CD4-positive, alpha-beta memory T cell (primary cell): ENCODE measurements around the gene SERTAD4. TPM values are rescaled to one million over a fixed set of nuclear protein-coding genes. Genes with fewer than 3 reads are reported as not detected.

Source experiments
- CTCF ChIA-PET: fragments of 350-600 bp; sonication (Branson Sonifier 250); formaldehyde crosslinking; loops from one replicate; lab custom pipeline; 2021; ENCODE audit warnings: inconsistent platforms; ENCODE audit not compliant: partially characterized antibody; lab: Charles Lee
- POLR2A ChIA-PET: fragments of 350-600 bp; sonication (Branson Sonifier 250); formaldehyde crosslinking; loops from one replicate; lab custom pipeline; 2021; ENCODE audit not compliant: partially characterized antibody; lab: Charles Lee
- DNase-seq, 5 donors: peaks; one replicate each; pipeline versions ENCODE4 v3.0.0 to v3.0.0-alpha.2; 2020 to 2022; ENCODE audit warnings: mixed read lengths in 1 of 5
- H3K27ac ChIP-seq: one replicate; pipeline ENCODE4 v1.7.0; 2013; ENCODE audit warnings: low read depth, low read length
- H3K27me3 ChIP-seq: 2 replicates; pipeline ENCODE4 v1.7.0; 2013; ENCODE audit warnings: mild to moderate bottlenecking, low read length, moderate library complexity; ENCODE audit not compliant: insufficient read depth
- H3K36me3 ChIP-seq: 2 replicates; pipeline ENCODE4 v1.7.0; 2013; ENCODE audit warnings: mild to moderate bottlenecking, low read length, moderate library complexity; ENCODE audit not compliant: insufficient read depth
- H3K4me1 ChIP-seq: 2 replicates; pipeline ENCODE4 v1.7.0; 2013; ENCODE audit warnings: mild to moderate bottlenecking, low read length, moderate library complexity; ENCODE audit not compliant: insufficient read depth
- H3K4me3 ChIP-seq, 2 donors: one replicate each; pipeline ENCODE4 v1.7.0; 2013; ENCODE audit warnings: low read length in 2 of 2, mild to moderate bottlenecking in 1 of 2
- H3K9me3 ChIP-seq, 2 donors: one replicate each; pipeline ENCODE4 v1.7.0; 2013; ENCODE audit warnings: low read length in 2 of 2, control low read depth in 1 of 2; ENCODE audit not compliant: control insufficient read depth in 1 of 2
- H3K27ac Mint-ChIP-seq, 7 donors: one replicate each; pipeline ENCODE4 v1.8.0; 2020 to 2021; ENCODE audit warnings: mixed read lengths in 7 of 7, mild to moderate bottlenecking in 6 of 7, inconsistent platforms in 3 of 7, moderate library complexity in 3 of 7
- H3K27me3 Mint-ChIP-seq, 2 donors: one replicate each; pipeline ENCODE4 v1.8.0; 2020 to 2021; ENCODE audit warnings: mixed read lengths in 2 of 2
- H3K36me3 Mint-ChIP-seq, 2 donors: one replicate each; pipeline ENCODE4 v1.8.0; 2020 to 2021; ENCODE audit warnings: mixed read lengths in 2 of 2, inconsistent platforms in 1 of 2, mild to moderate bottlenecking in 1 of 2
- H3K4me1 Mint-ChIP-seq, 4 donors: one replicate each; pipeline ENCODE4 v1.8.0; 2020 to 2021; ENCODE audit warnings: mixed read lengths in 4 of 4, mild to moderate bottlenecking in 1 of 4
- H3K4me3 Mint-ChIP-seq, 8 donors: one replicate each; pipeline ENCODE4 v1.8.0; 2020 to 2021; ENCODE audit warnings: mixed read lengths in 8 of 8, mild to moderate bottlenecking in 7 of 8, moderate library complexity in 6 of 8, inconsistent platforms in 3 of 8
- H3K9me3 Mint-ChIP-seq, 8 donors: one replicate each; pipeline ENCODE4 v1.8.0; 2020 to 2021; ENCODE audit warnings: mixed read lengths in 8 of 8, mild to moderate bottlenecking in 5 of 8, inconsistent platforms in 3 of 8, moderate library complexity in 1 of 8
- intact Hi-C: fragments of 100-400 bp; cut with micrococcal nuclease; formaldehyde crosslinking; loops from one replicate; pipeline ENCODE4 v1.15.1; 2023
- polyA plus RNA-seq, 2 donors: library from polyadenylated mRNA; unstranded; fragments of 300-500 nt; fragmentation: Illumina TruSeq; gene quantifications; one replicate each; pipeline ENCODE4 v1.2.3, GENCODE V29; 2021
- total RNA-seq, 2 experiments: library from RNA; stranded (reverse); gene quantifications; one replicate each; pipeline ENCODE4 v1.2.3, GENCODE V29; 2021

The SERTAD4 gene
- total and polyA plus RNA-seq, 4 experiments from 2014 or later, result not detected

GRCh38 chr1:210233495-210234328 is 1.1 kb downstream of the SERTAD4 start:
- CTCF ChIA-PET, result no interaction called here
- Histone ChIP-seq H3K9me3 (no peaks in the 10 kb centered on the region), H3K36me3 (no peaks in the 10 kb centered on the region), H3K27ac (no peak overlapping the region), H3K4me3 (peak overlapping the region in 1 of 2 donors; percentile 19), H3K27me3 (peaks cover 33% of the 10 kb centered on the region), H3K4me1 (peaks cover 12% of the 10 kb centered on the region)
- H3K36me3 Mint-ChIP-seq, result no peaks in the 10 kb centered on the region
- peak overlapping the region in 7 of 8 donors; percentile 32 to 73 (median 57) for H3K4me3 Mint-ChIP-seq
- H3K9me3 Mint-ChIP-seq, result peaks cover 0 to 4% (median 0%) of the 10 kb centered on the region in 8 donors
- peaks cover 40 to 46% of the 10 kb centered on the region in 2 donors for H3K27me3 Mint-ChIP-seq
- intact Hi-C loops, result no loop called here
- H3K4me1 Mint-ChIP-seq, result peaks cover 3 to 14% (median 10%) of the 10 kb centered on the region in 4 donors
- DNase-seq, result no peak
- POLR2A ChIA-PET, result no interaction called here
- no peak overlapping the region for H3K27ac Mint-ChIP-seq

GRCh38 chr1:210234329-210234757 is 1.7 kb downstream of the SERTAD4 start:
- H3K27ac Mint-ChIP-seq, result no peak overlapping the region
- Histone ChIP-seq H3K4me1 (peaks cover 12% of the 10 kb centered on the region), H3K36me3 (no peaks in the 10 kb centered on the region), H3K27ac (no peak overlapping the region), H3K4me3 (no peak overlapping the region), H3K9me3 (no peaks in the 10 kb centered on the region), H3K27me3 (peaks cover 31% of the 10 kb centered on the region)
- H3K4me1 Mint-ChIP-seq, result peaks cover 3 to 14% (median 10%) of the 10 kb centered on the region in 4 donors
- DNase-seq, result no peak
- H3K27me3 Mint-ChIP-seq, result peaks cover 40 to 49% of the 10 kb centered on the region in 2 donors
- no peaks in the 10 kb centered on the region for H3K36me3 Mint-ChIP-seq
- peaks cover 0 to 4% (median 0%) of the 10 kb centered on the region in 8 donors for H3K9me3 Mint-ChIP-seq
- CTCF ChIA-PET, result no interaction called here
- H3K4me3 Mint-ChIP-seq, result peak overlapping the region in 7 of 8 donors; percentile 32 to 73 (median 57)
- POLR2A ChIA-PET, result no interaction called here
- intact Hi-C loops, result no loop called here

- no peak for DNase-seq
- H3K4me3 ChIP-seq, result no peak overlapping the region
- intact Hi-C loops, result no loop called here
- peaks cover 3 to 14% (median 10%) of the 10 kb centered on the region in 4 donors for H3K4me1 Mint-ChIP-seq
- ChIA-PET POLR2A (no interaction called here), CTCF (no interaction called here)
- no peaks in the 10 kb centered on the region for H3K9me3 ChIP-seq
- H3K36me3 ChIP-seq, result no peaks in the 10 kb centered on the region
- no peaks in the 10 kb centered on the region for H3K36me3 Mint-ChIP-seq
- H3K9me3 Mint-ChIP-seq, result peaks cover 0 to under 1% (median 0%) of the 10 kb centered on the region in 8 donors
- H3K27me3 ChIP-seq, result peaks cover 28% of the 10 kb centered on the region
- no peak overlapping the region for H3K27ac ChIP-seq
- no peak overlapping the region for H3K27ac Mint-ChIP-seq
- peaks cover 12% of the 10 kb centered on the region for H3K4me1 ChIP-seq
- H3K4me3 Mint-ChIP-seq, result peak overlapping the region in 3 of 8 donors; percentile 40 to 54 (median 42)
- H3K27me3 Mint-ChIP-seq, result peaks cover 45 to 50% of the 10 kb centered on the region in 2 donors
These were observed 2.9 kb downstream of the SERTAD4 start for GRCh38 chr1:210235363-210236053.

- Histone ChIP-seq H3K9me3 (no peaks in the 10 kb centered on the region), H3K36me3 (no peaks in the 10 kb centered on the region), H3K27ac (no peak overlapping the region), H3K4me1 (peaks cover 12% of the 10 kb centered on the region), H3K27me3 (peaks cover 19% of the 10 kb centered on the region), H3K4me3 (no peak overlapping the region)
- no peak for DNase-seq
- H3K4me3 Mint-ChIP-seq, result no peak overlapping the region
- peaks cover 45 to 54% of the 10 kb centered on the region in 2 donors for H3K27me3 Mint-ChIP-seq
- H3K27ac Mint-ChIP-seq, result no peak overlapping the region
- ChIA-PET POLR2A (no interaction called here), CTCF (no interaction called here)
- H3K4me1 Mint-ChIP-seq, result peaks cover 3 to 14% (median 10%) of the 10 kb centered on the region in 4 donors
- intact Hi-C loops, result no loop called here
- H3K9me3 Mint-ChIP-seq, result no peaks in the 10 kb centered on the region
- H3K36me3 Mint-ChIP-seq, result no peaks in the 10 kb centered on the region
These were observed 3.8 kb downstream of the SERTAD4 start for GRCh38 chr1:210236386-210236839.

GRCh38 chr1:210236840-210237409 is 4.3 kb downstream of the SERTAD4 start:
- Mint-ChIP-seq H3K4me3 (no peak overlapping the region), H3K27me3 (peaks cover 44 to 55% of the 10 kb centered on the region in 2 donors), H3K9me3 (peaks cover 0 to 2% (median 0%) of the 10 kb centered on the region in 8 donors), H3K36me3 (no peaks in the 10 kb centered on the region), H3K4me1 (peaks cover 2 to 12% (median 9%) of the 10 kb centered on the region in 4 donors), H3K27ac (no peak overlapping the region)
- intact Hi-C loops, result no loop called here
- POLR2A ChIA-PET, result no interaction called here
- H3K4me3 ChIP-seq, result no peak overlapping the region
- DNase-seq, result no peak
- no peaks in the 10 kb centered on the region for H3K36me3 ChIP-seq
- H3K4me1 ChIP-seq, result peaks cover 12% of the 10 kb centered on the region
- peaks cover 15% of the 10 kb centered on the region for H3K27me3 ChIP-seq
- CTCF ChIA-PET, result no interaction called here
- no peak overlapping the region for H3K27ac ChIP-seq
- no peaks in the 10 kb centered on the region for H3K9me3 ChIP-seq

GRCh38 chr1:210237479-210237878 is 4.9 kb downstream of the SERTAD4 start:
- ChIA-PET CTCF (no interaction called here), POLR2A (no interaction called here)
- peaks cover 15% of the 10 kb centered on the region for H3K27me3 ChIP-seq
- no peak overlapping the region for H3K4me3 ChIP-seq
- no peaks in the 10 kb centered on the region for H3K9me3 ChIP-seq
- peaks cover 43 to 54% of the 10 kb centered on the region in 2 donors for H3K27me3 Mint-ChIP-seq
- H3K36me3 ChIP-seq, result no peaks in the 10 kb centered on the region
- H3K4me3 Mint-ChIP-seq, result no peak overlapping the region
- peaks cover 12% of the 10 kb centered on the region for H3K4me1 ChIP-seq
- peaks cover 0 to 2% (median 0%) of the 10 kb centered on the region in 8 donors for H3K9me3 Mint-ChIP-seq
- peaks cover 0 to 7% (median 6%) of the 10 kb centered on the region in 4 donors for H3K4me1 Mint-ChIP-seq
- no peak for DNase-seq
- H3K27ac Mint-ChIP-seq, result no peak overlapping the region
- intact Hi-C loops, result no loop called here
- H3K36me3 Mint-ChIP-seq, result no peaks in the 10 kb centered on the region
- H3K27ac ChIP-seq, result no peak overlapping the region

- peaks cover 0 to 7% (median 6%) of the 10 kb centered on the region in 4 donors for H3K4me1 Mint-ChIP-seq
- Histone ChIP-seq H3K4me3 (no peak overlapping the region), H3K27me3 (peaks cover 15% of the 10 kb centered on the region), H3K36me3 (no peaks in the 10 kb centered on the region), H3K4me1 (peaks cover 12% of the 10 kb centered on the region), H3K27ac (no peak overlapping the region), H3K9me3 (no peaks in the 10 kb centered on the region)
- ChIA-PET CTCF (no interaction called here), POLR2A (no interaction called here)
- H3K27ac Mint-ChIP-seq, result no peak overlapping the region
- no peaks in the 10 kb centered on the region for H3K36me3 Mint-ChIP-seq
- no peak overlapping the region for H3K4me3 Mint-ChIP-seq
- intact Hi-C loops, result no loop called here
- no peak for DNase-seq
- peaks cover 43 to 56% of the 10 kb centered on the region in 2 donors for H3K27me3 Mint-ChIP-seq
- H3K9me3 Mint-ChIP-seq, result peaks cover 0 to 2% (median 0%) of the 10 kb centered on the region in 8 donors
These were observed 5.4 kb downstream of the SERTAD4 start for GRCh38 chr1:210237981-210238380.
